ENCODE measurements around the gene MMS22L. TPM values are rescaled to one million over a fixed set of nuclear protein-coding genes. Genes with fewer than 3 reads are reported as not detected.

MMS22L gene
- total and polyA plus RNA-seq, 11 donors, result 0.61 to 6.6 (median 2.3) TPM

DNA sequence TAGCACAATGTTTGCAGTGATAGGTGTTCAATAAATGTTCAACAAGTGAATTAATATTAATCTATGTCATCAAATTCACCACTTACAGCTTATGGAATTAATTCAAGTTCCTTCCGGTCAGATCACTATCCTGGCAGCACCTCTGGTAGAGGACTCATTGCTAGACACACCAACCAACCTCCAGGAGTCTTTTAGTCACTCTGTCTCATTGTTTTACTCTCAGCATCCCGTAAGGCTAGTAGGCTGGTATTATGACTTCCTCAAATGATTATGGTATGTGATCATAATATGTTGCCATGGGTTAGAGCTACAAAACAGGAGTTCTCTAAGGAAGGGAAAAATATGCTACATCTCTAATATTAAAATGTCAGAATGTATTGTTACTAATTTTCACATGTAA, 21.7 kb upstream of the MMS22L start:
- WGBS, 4 donors, result 74 to 85% (median 84%) methylated on average over 2 of the region's 2 CpGs
- no peaks in the 10 kb centered on the region for H3K9me3 ChIP-seq
- intact Hi-C loops (cut with DNase I), result no loop called here
- H3K36me3 ChIP-seq, result no peaks in the 10 kb centered on the region
- no peaks in the 10 kb centered on the region for H3K27me3 ChIP-seq
- peaks cover 0 to 3% (median 0%) of the 10 kb centered on the region in 12 donors for H3K4me1 ChIP-seq
- TF ChIP-seq POLR2A (IDR thresholded peaks at IDR 0.05), result no peak
- TF ChIP-seq, protein P1, sequence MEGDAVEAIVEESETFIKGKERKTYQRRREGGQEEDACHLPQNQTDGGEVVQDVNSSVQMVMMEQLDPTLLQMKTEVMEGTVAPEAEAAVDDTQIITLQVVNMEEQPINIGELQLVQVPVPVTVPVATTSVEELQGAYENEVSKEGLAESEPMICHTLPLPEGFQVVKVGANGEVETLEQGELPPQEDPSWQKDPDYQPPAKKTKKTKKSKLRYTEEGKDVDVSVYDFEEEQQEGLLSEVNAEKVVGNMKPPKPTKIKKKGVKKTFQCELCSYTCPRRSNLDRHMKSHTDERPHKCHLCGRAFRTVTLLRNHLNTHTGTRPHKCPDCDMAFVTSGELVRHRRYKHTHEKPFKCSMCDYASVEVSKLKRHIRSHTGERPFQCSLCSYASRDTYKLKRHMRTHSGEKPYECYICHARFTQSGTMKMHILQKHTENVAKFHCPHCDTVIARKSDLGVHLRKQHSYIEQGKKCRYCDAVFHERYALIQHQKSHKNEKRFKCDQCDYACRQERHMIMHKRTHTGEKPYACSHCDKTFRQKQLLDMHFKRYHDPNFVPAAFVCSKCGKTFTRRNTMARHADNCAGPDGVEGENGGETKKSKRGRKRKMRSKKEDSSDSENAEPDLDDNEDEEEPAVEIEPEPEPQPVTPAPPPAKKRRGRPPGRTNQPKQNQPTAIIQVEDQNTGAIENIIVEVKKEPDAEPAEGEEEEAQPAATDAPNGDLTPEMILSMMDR (IDR thresholded peaks at IDR 0.05), result no peak
- no peak overlapping the region for H3K27ac ChIP-seq
- DNase-seq (no peak), ATAC-seq (no peak)
- H3K4me3 ChIP-seq, result no peak overlapping the region

DNA sequence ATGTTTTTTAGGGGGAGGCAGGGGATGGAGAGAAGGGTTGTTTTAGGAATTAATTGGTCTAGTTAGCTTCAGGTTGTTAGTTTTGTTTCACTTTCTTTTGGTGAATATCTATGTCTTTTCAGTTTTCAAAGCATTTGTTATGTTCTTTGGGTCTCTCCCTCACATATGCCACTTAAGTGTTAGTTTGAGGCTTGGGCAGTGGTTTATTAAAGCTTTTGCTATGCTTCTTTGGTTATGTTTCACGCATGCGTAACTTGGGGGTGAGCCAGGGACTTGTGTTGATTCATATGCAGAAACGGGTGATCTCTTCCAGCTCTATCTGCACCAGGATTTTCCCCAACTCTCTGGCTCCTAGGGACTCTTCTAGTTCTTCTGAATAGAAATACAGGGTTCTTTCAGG, 11.4 kb upstream of the MMS22L start:
- DNase-seq (no peak), ATAC-seq (no peak)
- Histone ChIP-seq H3K4me1 (no peaks in the 10 kb centered on the region), H3K27me3 (peaks cover 0 to 6% (median 0%) of the 10 kb centered on the region in 9 donors), H3K9me3 (peaks cover 0 to 5% (median 0%) of the 10 kb centered on the region in 12 donors), H3K4me3 (no peak overlapping the region), H3K27ac (no peak overlapping the region), H3K36me3 (no peaks in the 10 kb centered on the region)
- WGBS, 4 donors, result 61 to 75% (median 70%) methylated on average over 3 of the region's 3 CpGs
- intact Hi-C loops (cut with DNase I), result no loop called here
- TF ChIP-seq, protein P1 (IDR thresholded peaks at IDR 0.05), result no peak
- TF ChIP-seq POLR2A (IDR thresholded peaks at IDR 0.05), result no peak

GRCh38 chr6:97293198-97293696, 10.2 kb upstream of the MMS22L start:
- TF ChIP-seq, protein P1 (IDR thresholded peaks at IDR 0.05), result no peak
- TF ChIP-seq POLR2A (IDR thresholded peaks at IDR 0.05), result no peak
- 85 to 89% (median 88%) methylated on average over 2 of the region's 2 CpGs for WGBS, 4 donors
- H3K36me3 ChIP-seq, result no peaks in the 10 kb centered on the region
- peaks cover 0 to 12% (median 0%) of the 10 kb centered on the region in 12 donors for H3K9me3 ChIP-seq
- intact Hi-C loops (cut with DNase I), result no loop called here
- H3K27ac ChIP-seq, result no peak overlapping the region
- ATAC-seq, result no peak
- H3K27me3 ChIP-seq, result peaks cover 0 to 6% (median 0%) of the 10 kb centered on the region in 9 donors
- no peak for DNase-seq
- no peak overlapping the region for H3K4me3 ChIP-seq
- H3K4me1 ChIP-seq, result no peaks in the 10 kb centered on the region

DNA sequence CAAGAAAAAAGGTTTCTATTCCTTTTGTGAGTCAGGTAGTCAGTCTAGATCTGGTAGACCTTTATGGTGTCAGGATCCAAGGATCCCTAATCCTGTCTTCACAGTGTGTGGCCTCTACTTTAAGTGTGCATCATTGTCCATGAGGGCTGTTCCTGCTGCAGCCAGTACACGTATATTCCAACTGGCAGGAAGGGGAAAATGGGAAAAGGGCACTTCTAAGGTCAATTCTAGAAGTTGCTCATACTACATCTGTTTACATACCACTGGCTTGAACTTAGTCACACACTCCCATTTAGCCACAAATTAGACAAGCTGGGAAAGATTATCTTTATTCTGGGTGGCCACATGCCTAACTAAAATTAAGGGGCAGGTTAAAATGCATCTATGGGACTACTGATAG, 9.7 kb upstream of the MMS22L start:
- 43 to 62% (median 50%) methylated on average over 1 of the region's 1 CpG for WGBS, 4 donors
- DNase-seq (no peak), ATAC-seq (no peak)
- Histone ChIP-seq H3K27me3 (peaks cover 0 to 6% (median 0%) of the 10 kb centered on the region in 9 donors), H3K4me1 (no peaks in the 10 kb centered on the region), H3K9me3 (peaks cover 0 to 12% (median 0%) of the 10 kb centered on the region in 12 donors), H3K27ac (no peak overlapping the region), H3K4me3 (no peak overlapping the region), H3K36me3 (no peaks in the 10 kb centered on the region)
- intact Hi-C loops (cut with DNase I), result no loop called here
- TF ChIP-seq POLR2A (IDR thresholded peaks at IDR 0.05), result no peak
- TF ChIP-seq, protein P1 (IDR thresholded peaks at IDR 0.05), result no peak

Measured in heart left ventricle (tissue), 16 donors.